ENCODE results near the gene MTMR12.

GRCh38 chr5:32270946-32271345 lies 41.8 kb downstream of the MTMR12 start:
- TF ChIP-seq POLR2A (IDR thresholded peaks at IDR 0.05; ENCODE audit: extremely low read depth, insufficient read length), result no peak
- no peak for TF ChIP-seq CTCF (IDR thresholded peaks at IDR 0.05; ENCODE audit: low read depth, low read length)
- TF ChIP-seq MYC (IDR thresholded peaks at IDR 0.05; ENCODE audit: low read depth, low read length), result no peak
- no peak for TF ChIP-seq MAX (IDR thresholded peaks at IDR 0.05; ENCODE audit: low read depth, low read length)
